Lower lobe of right lung (tissue), 2 donors: ENCODE results near the gene AFF3. TPM values are rescaled to one million over a fixed set of nuclear protein-coding genes. Genes with fewer than 3 reads are reported as not detected.

Source experiments
- ATAC-seq, 2 donors: fragments of 200-7000 bp; cut with Tn5 transposase; one replicate each; pipeline ENCODE4 v1.9.1; 2020 to 2022; ENCODE audit warnings: mild to moderate bottlenecking in 2 of 2, moderate library complexity in 2 of 2
- DNase-seq: peaks from one replicate; pipeline ENCODE4 v3.0.0-alpha.2; 2020
- H3K27ac ChIP-seq: fragments of 200-600 bp; one replicate; pipeline ENCODE4 v1.8.0; 2022
- H3K27me3 ChIP-seq: fragments of 200-600 bp; one replicate; pipeline ENCODE4 v1.8.0; 2022; ENCODE audit warnings: low read depth
- H3K36me3 ChIP-seq: fragments of 200-600 bp; one replicate; pipeline ENCODE4 v1.8.0; 2022; ENCODE audit warnings: mild to moderate bottlenecking
- H3K4me1 ChIP-seq: fragments of 200-600 bp; one replicate; pipeline ENCODE4 v1.8.0; 2022
- H3K4me3 ChIP-seq: fragments of 200-600 bp; one replicate; pipeline ENCODE4 v1.8.0; 2022; ENCODE audit warnings: mild to moderate bottlenecking
- H3K9me3 ChIP-seq: fragments of 200-600 bp; one replicate; pipeline ENCODE4 v1.8.0; 2022
- intact Hi-C: fragments of 100-400 bp; cut with DNase I; formaldehyde crosslinking; loops from one replicate; pipeline ENCODE4 v1.11.0; 2022
- total RNA-seq: library from RNA; stranded (reverse); fragmentation: NEBNext Ultra II Directional; extraction: Animal tissue kit (Norgen Biotek cat#: 25700); gene quantifications from one replicate; pipeline ENCODE4 v1.2.1, GENCODE V29; 2021
- TF ChIP-seq, protein P1 (sequence below): fragments of 200-600 bp; IDR thresholded peaks from one replicate; pipeline ENCODE4 v1.8.0; 2022; ENCODE audit warnings: antibody characterized with exemption, mild to moderate bottlenecking
- donor health status: DM: no; HTN: yes; CAD: no; lungs with severe emphysema.

AFF3 gene
- total RNA-seq, 1 donor from 2014 or later: 57.3 TPM

DNA sequence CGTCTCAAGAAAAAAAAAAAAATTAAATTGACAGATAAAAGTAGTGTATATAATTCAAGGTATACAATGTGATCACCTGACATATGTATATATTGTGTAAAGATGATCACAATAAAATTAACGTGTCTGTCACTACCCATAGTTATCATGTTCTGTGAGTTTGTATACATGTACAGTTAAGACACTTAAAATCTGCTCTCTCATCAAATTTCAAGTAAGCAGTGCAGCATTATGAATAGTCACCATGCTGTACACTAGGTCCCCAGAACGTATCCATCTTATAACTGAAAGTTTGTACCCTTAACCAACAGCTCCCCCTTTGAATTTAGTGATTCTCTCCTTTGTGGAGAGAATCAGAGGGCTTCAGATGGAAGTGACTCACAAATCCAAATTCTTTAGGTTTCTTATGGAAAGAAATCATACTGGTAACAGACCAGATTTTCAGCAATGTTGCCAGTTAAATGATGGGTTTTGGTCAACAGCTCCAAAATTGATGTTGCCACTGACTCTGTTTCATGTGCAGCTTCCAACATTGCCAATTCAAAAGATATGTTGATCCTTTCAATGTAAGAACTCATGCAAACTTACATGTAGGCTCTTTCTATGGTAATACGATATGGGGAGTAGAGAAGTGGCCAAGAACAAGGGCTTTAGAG, 281.5 kb downstream of the AFF3 start:
- ATAC-seq (no peak), DNase-seq (no peak)
- Histone ChIP-seq H3K4me3 (no peak overlapping the region), H3K36me3 (no peaks in the 10 kb centered on the region), H3K9me3 (no peaks in the 10 kb centered on the region), H3K4me1 (peaks cover 35% of the 10 kb centered on the region), H3K27ac (no peak overlapping the region), H3K27me3 (no peaks in the 10 kb centered on the region)
- TF ChIP-seq, protein P1, sequence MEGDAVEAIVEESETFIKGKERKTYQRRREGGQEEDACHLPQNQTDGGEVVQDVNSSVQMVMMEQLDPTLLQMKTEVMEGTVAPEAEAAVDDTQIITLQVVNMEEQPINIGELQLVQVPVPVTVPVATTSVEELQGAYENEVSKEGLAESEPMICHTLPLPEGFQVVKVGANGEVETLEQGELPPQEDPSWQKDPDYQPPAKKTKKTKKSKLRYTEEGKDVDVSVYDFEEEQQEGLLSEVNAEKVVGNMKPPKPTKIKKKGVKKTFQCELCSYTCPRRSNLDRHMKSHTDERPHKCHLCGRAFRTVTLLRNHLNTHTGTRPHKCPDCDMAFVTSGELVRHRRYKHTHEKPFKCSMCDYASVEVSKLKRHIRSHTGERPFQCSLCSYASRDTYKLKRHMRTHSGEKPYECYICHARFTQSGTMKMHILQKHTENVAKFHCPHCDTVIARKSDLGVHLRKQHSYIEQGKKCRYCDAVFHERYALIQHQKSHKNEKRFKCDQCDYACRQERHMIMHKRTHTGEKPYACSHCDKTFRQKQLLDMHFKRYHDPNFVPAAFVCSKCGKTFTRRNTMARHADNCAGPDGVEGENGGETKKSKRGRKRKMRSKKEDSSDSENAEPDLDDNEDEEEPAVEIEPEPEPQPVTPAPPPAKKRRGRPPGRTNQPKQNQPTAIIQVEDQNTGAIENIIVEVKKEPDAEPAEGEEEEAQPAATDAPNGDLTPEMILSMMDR: no peak
- intact Hi-C loops: no loop called here

DNA sequence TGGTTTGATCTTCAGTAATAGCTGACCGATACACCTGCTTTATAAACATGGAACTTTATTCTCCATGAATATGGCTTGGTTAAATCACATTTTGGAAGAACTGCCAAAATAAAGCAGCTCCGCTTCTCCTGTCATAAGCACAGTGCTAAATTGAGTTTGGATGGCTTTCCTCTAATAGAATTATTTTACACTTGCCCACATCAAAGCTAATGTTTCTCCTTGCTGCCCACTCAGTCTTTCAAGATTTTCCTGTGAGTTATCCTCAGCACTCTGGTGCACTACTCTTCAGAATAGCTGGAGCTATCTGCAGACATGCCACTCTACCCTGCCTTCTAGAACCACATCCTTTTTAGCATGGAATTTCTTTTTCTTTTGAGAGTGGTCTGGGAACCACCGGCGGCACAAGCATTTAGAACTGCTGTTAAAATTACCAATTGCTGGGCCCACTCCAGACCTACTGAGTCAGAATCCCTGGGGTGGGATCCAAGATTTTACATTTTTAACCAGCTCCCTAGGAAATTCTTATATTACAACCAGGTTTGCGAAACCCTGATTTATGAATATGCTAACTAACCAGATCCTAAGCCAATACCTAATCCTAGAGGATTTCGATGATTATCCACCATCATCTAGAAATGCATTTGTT, 283.3 kb downstream of the AFF3 start:
- TF ChIP-seq, protein P1: no peak
- intact Hi-C loops: no loop called here
- Histone ChIP-seq H3K27me3 (no peaks in the 10 kb centered on the region), H3K27ac (no peak overlapping the region), H3K36me3 (no peaks in the 10 kb centered on the region), H3K4me3 (no peak overlapping the region), H3K9me3 (no peaks in the 10 kb centered on the region), H3K4me1 (peaks cover 25% of the 10 kb centered on the region)
- no peak for DNase-seq
- no peak for ATAC-seq

DNA sequence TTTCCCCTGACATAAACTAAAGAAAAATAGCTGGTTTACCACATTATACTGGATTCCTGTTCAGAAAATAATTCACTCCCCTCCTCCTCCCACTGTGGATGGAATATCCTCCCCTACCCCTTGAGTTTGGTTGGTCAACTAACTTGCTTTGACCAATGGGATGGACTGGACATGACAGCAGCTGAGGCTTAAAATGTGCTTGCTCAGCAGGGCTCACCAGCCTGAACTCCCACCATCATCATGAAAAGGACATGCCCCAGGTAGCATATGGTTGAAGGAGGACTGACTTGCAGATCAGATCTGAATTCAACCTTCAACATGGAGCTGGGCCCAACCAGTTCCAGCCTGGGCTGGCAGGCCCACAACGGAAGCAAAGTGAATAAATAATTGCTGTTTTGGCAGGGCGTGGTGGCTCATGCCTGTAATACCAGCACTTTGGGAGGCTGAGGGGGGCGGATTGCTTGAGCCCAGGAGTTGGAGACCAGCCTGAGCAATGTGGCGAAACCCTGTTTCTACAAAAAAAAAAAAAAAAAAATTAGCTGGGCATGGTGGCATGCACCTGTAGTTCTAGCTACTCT, 284.4 kb downstream of the AFF3 start:
- Histone ChIP-seq H3K4me3 (no peak overlapping the region), H3K36me3 (no peaks in the 10 kb centered on the region), H3K27ac (no peak overlapping the region), H3K27me3 (no peaks in the 10 kb centered on the region), H3K4me1 (peaks cover 31% of the 10 kb centered on the region), H3K9me3 (no peaks in the 10 kb centered on the region)
- ATAC-seq: no peak
- TF ChIP-seq, protein P1: no peak
- DNase-seq: no peak
- intact Hi-C loops: no loop called here

DNA sequence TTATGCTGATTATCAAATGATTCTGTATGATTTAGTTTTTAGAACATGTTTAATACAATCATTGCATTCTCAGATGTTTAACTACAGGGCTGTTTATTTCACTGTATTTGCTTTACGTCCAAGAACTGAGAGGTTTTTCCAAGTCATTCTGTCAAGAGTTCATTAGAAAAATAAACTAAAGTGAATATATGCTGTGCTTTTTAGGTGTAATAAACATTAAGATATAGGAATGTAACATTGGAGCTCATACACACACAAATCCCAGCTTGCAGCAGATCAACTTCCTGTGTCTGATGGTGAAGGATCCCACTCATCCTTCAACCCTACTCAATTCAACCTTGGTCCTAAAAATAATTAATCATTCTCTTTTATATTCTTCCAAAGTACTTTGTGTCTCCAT, 285.0 kb downstream of the AFF3 start:
- intact Hi-C loops: no loop called here
- no peaks in the 10 kb centered on the region for H3K27me3 ChIP-seq
- H3K4me3 ChIP-seq: no peak overlapping the region
- no peaks in the 10 kb centered on the region for H3K36me3 ChIP-seq
- no peak for ATAC-seq
- H3K9me3 ChIP-seq: no peaks in the 10 kb centered on the region
- peaks cover 28% of the 10 kb centered on the region for H3K4me1 ChIP-seq
- TF ChIP-seq, protein P1: no peak
- no peak for DNase-seq
- H3K27ac ChIP-seq: no peak overlapping the region

DNA sequence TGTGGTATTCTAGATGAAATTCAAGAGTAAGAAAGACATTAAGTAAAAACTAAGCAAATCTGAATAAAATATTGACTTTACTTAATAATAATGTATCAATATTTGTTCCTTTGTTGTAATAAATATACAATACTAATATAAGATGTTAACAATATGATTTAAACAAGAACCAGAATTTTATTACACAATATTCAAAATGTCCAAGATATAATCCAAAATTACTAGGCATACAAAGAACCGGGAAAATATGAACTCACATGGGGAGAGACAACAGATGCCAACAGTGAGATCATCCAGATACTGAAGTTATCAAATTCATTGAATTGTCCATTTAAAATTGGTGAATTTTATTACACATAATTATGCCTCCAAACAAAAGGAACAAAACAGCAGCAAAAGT, 286.3 kb downstream of the AFF3 start:
- Histone ChIP-seq H3K36me3 (no peaks in the 10 kb centered on the region), H3K9me3 (no peaks in the 10 kb centered on the region), H3K27ac (no peak overlapping the region), H3K4me1 (peaks cover 18% of the 10 kb centered on the region), H3K4me3 (no peak overlapping the region), H3K27me3 (no peaks in the 10 kb centered on the region)
- no peak for DNase-seq
- no peak for ATAC-seq
- intact Hi-C loops: no loop called here
- TF ChIP-seq, protein P1: no peak
